ENCODE results near the gene TRPM6. TPM values are rescaled to one million over a fixed set of nuclear protein-coding genes. Genes with fewer than 3 reads are reported as not detected.

TRPM6 gene
- total RNA-seq, 4 donors from 2014 or later, result 1.1 to 3.9 (median 1.6) TPM

- no peak for TF ChIP-seq CTCF (IDR thresholded peaks at IDR 0.05)
- DNase-seq (ENCODE audit: low spot score) (no peak), ATAC-seq (ENCODE audit: low FRiP score) (no peak)
Observed at GRCh38 chr9:74753650-74754049, 134.1 kb downstream of the TRPM6 start.

GRCh38 chr9:74748966-74749365, 138.8 kb downstream of the TRPM6 start:
- no peak for TF ChIP-seq CTCF (IDR thresholded peaks at IDR 0.05)
- ATAC-seq (ENCODE audit: low FRiP score), result no peak

GRCh38 chr9:74742792-74743730, 144.7 kb downstream of the TRPM6 start:
- DNase-seq (ENCODE audit: low spot score) (no peak), ATAC-seq (ENCODE audit: low FRiP score) (peak; percentile 44)
- peak in 1 of 3 donors; percentile 7 for TF ChIP-seq CTCF (IDR thresholded peaks at IDR 0.05)

More at GRCh38 chr9:74748966-74749365, 138.8 kb downstream of the TRPM6 start:
- no peak for DNase-seq (ENCODE audit: low spot score)

- ATAC-seq (ENCODE audit: low FRiP score), result no peak
- no peak for DNase-seq (ENCODE audit: low spot score)
- no peak for TF ChIP-seq CTCF (IDR thresholded peaks at IDR 0.05)
Observed at GRCh38 chr9:74742191-74742790, 145.4 kb downstream of the TRPM6 start.

- DNase-seq (ENCODE audit: low spot score) (no peak), ATAC-seq (ENCODE audit: low FRiP score) (no peak)
- no peak for TF ChIP-seq CTCF (IDR thresholded peaks at IDR 0.05)
Observed at GRCh38 chr9:74736646-74737045, 151.1 kb downstream of the TRPM6 start.

- ATAC-seq (ENCODE audit: low FRiP score) (no peak), DNase-seq (ENCODE audit: low spot score) (no peak)
- no peak for TF ChIP-seq CTCF (IDR thresholded peaks at IDR 0.05)
Observed at GRCh38 chr9:74735761-74736160, 152.0 kb downstream of the TRPM6 start.
